ENCODE measurements around the gene MAG. TPM values are rescaled to one million over a fixed set of nuclear protein-coding genes. Genes with fewer than 3 reads are reported as not detected.

The MAG gene, protein sequence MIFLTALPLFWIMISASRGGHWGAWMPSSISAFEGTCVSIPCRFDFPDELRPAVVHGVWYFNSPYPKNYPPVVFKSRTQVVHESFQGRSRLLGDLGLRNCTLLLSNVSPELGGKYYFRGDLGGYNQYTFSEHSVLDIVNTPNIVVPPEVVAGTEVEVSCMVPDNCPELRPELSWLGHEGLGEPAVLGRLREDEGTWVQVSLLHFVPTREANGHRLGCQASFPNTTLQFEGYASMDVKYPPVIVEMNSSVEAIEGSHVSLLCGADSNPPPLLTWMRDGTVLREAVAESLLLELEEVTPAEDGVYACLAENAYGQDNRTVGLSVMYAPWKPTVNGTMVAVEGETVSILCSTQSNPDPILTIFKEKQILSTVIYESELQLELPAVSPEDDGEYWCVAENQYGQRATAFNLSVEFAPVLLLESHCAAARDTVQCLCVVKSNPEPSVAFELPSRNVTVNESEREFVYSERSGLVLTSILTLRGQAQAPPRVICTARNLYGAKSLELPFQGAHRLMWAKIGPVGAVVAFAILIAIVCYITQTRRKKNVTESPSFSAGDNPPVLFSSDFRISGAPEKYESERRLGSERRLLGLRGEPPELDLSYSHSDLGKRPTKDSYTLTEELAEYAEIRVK
- total RNA-seq (2016; rRNA removed; fragmentation: Illumina TruSeq; extraction: Trizol), result 0.80 and 1.3 TPM in 2 replicates
- 0.26 and 0.71 TPM in 2 replicates for total RNA-seq (2016; cell fraction: cytosol; rRNA removed; fragmentation: Illumina TruSeq; extraction: Trizol; ENCODE audit: low read depth)
- 0.56 and 0.87 TPM in 2 replicates for total RNA-seq (2016; cell fraction: insoluble cytoplasmic fraction; rRNA removed; fragmentation: Illumina TruSeq; extraction: Trizol)
- 0.59 and 1.5 TPM in 2 replicates for total RNA-seq (2016; cell fraction: membrane; rRNA removed; fragmentation: Illumina TruSeq; extraction: Trizol)
- total RNA-seq (2016; cell fraction: nucleus; rRNA removed; fragmentation: Illumina TruSeq; extraction: Trizol), result 1.6 and 2.6 TPM in 2 replicates
- polyA plus RNA-seq (2011; rRNA removed), result 0.17 and 0.20 TPM in 2 replicates
- 0.13 and 0.27 TPM in 2 replicates for polyA plus RNA-seq (2011; cell fraction: cytosol; rRNA removed)
- 0.40 and 0.93 TPM in 2 replicates for polyA plus RNA-seq (2011; cell fraction: nucleus; rRNA removed)
- not detected in 2 replicates for polyA plus RNA-seq (2012)
- 0.70 TPM in 2 replicates for polyA plus RNA-seq (2016; cell fraction: cytosol; fragmentation: Illumina TruSeq; extraction: Trizol; ENCODE audit: low read depth)
- 0.38 and 1.3 TPM in 2 replicates for polyA plus RNA-seq (2016; cell fraction: insoluble cytoplasmic fraction; fragmentation: Illumina TruSeq; extraction: Trizol; ENCODE audit: low read depth)
- polyA plus RNA-seq (2016; cell fraction: membrane; fragmentation: Illumina TruSeq; extraction: Trizol; ENCODE audit: low read depth), result 0.24 and 0.97 TPM in 2 replicates
- polyA plus RNA-seq (2016; cell fraction: nucleus; fragmentation: Illumina TruSeq; extraction: Trizol; ENCODE audit: insufficient read depth, low read depth), result 0.82 and 1.5 TPM in 2 replicates
- polyA minus RNA-seq (2011; rRNA and poly(A)+ RNA removed; ENCODE audit: low replicate concordance), result not detected in 2 replicates
- not detected in 2 replicates for polyA minus RNA-seq (2011; cell fraction: cytosol; rRNA and poly(A)+ RNA removed)
- polyA minus RNA-seq (2011; cell fraction: nucleus; rRNA and poly(A)+ RNA removed), result 0.64 and 0.75 TPM in 2 replicates
- percentile 18 among the genes with signal in this experiment for Bru-seq, nascent RNA
- BruChase-seq, experiment 1, labeled RNA remaining after a 6-hour chase, result percentile 17 among the genes with signal in this experiment
- BruChase-seq, experiment 2, labeled RNA remaining after a 2-hour chase, result percentile 18 among the genes with signal in this experiment
- long read RNA-seq, experiment 1, partial matches to known transcripts, result 2 of 2 reads
- long read RNA-seq, experiment 1, other reads (novel, unspliced or antisense), result 0 of 2 reads
- long read RNA-seq, experiment 2, result 0 reads

DNA sequence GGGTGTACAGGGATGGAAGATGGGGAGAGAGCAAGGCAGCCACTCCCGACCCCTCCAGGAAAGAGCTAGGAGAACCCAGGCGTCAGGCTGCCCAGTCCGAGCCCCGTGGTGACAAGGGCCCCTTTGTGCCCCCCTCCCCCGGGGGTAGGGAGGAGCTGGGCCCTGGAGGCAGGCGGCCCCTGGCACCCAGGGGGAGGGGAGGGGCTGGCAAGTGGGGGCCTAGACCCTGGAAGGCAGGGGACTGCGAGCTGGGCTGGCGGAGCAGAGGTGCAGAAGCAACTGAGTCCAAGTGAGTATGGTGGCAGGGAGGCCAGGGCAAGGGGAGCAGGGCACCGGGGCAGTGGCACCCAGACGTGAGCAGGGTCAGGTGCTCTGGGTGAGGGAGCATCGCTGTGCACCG, at the start of gene MAG:
MAG (plus strand) TSS at position 246 of the 400 bp plus-strand sequence. CDS start 3,248 bp downstream, outside the sequence.
- peaks cover 6 to 46% of the 10 kb centered on the region in 2 experiments for H3K27me3 ChIP-seq (ENCODE audit: control insufficient read depth in 1 of 2, insufficient read depth in 2 of 2, low read length in 2 of 2)
- in situ Hi-C loops (cut with HindIII; ENCODE audit: extremely low pct_ligation_motif_present, low pct_unique_long_range_greater_than_20kb), result no loop called here
- TF ChIP-seq, protein P1, sequence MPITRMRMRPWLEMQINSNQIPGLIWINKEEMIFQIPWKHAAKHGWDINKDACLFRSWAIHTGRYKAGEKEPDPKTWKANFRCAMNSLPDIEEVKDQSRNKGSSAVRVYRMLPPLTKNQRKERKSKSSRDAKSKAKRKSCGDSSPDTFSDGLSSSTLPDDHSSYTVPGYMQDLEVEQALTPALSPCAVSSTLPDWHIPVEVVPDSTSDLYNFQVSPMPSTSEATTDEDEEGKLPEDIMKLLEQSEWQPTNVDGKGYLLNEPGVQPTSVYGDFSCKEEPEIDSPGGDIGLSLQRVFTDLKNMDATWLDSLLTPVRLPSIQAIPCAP (CRISPR knock-in tag; IDR thresholded peaks at IDR 0.05; ENCODE audit: low read depth), result no peak
- TF ChIP-seq, protein P2, sequence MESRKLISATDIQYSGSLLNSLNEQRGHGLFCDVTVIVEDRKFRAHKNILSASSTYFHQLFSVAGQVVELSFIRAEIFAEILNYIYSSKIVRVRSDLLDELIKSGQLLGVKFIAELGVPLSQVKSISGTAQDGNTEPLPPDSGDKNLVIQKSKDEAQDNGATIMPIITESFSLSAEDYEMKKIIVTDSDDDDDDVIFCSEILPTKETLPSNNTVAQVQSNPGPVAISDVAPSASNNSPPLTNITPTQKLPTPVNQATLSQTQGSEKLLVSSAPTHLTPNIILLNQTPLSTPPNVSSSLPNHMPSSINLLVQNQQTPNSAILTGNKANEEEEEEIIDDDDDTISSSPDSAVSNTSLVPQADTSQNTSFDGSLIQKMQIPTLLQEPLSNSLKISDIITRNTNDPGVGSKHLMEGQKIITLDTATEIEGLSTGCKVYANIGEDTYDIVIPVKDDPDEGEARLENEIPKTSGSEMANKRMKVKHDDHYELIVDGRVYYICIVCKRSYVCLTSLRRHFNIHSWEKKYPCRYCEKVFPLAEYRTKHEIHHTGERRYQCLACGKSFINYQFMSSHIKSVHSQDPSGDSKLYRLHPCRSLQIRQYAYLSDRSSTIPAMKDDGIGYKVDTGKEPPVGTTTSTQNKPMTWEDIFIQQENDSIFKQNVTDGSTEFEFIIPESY (CRISPR knock-in tag; IDR thresholded peaks at IDR 0.05), result no peak
- no peak for TF ChIP-seq ZNF468 (CRISPR knock-in tag; IDR thresholded peaks at IDR 0.05)
- TF ChIP-seq, protein P3, sequence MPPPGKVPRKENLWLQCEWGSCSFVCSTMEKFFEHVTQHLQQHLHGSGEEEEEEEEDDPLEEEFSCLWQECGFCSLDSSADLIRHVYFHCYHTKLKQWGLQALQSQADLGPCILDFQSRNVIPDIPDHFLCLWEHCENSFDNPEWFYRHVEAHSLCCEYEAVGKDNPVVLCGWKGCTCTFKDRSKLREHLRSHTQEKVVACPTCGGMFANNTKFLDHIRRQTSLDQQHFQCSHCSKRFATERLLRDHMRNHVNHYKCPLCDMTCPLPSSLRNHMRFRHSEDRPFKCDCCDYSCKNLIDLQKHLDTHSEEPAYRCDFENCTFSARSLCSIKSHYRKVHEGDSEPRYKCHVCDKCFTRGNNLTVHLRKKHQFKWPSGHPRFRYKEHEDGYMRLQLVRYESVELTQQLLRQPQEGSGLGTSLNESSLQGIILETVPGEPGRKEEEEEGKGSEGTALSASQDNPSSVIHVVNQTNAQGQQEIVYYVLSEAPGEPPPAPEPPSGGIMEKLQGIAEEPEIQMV (CRISPR knock-in tag; IDR thresholded peaks at IDR 0.05; ENCODE audit: low read depth), result no peak
- no peak for TF ChIP-seq ZNF546 (CRISPR knock-in tag; conservative IDR thresholded peaks at IDR 0.05)
- no peak for TF ChIP-seq ZNF136 (CRISPR knock-in tag; IDR thresholded peaks at IDR 0.05; ENCODE audit: low read depth)
- no peak for TF ChIP-seq NFYB (CRISPR knock-in tag; IDR thresholded peaks at IDR 0.05)
- TF ChIP-seq, protein P4, sequence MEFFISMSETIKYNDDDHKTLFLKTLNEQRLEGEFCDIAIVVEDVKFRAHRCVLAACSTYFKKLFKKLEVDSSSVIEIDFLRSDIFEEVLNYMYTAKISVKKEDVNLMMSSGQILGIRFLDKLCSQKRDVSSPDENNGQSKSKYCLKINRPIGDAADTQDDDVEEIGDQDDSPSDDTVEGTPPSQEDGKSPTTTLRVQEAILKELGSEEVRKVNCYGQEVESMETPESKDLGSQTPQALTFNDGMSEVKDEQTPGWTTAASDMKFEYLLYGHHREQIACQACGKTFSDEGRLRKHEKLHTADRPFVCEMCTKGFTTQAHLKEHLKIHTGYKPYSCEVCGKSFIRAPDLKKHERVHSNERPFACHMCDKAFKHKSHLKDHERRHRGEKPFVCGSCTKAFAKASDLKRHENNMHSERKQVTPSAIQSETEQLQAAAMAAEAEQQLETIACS (CRISPR knock-in tag; IDR thresholded peaks at IDR 0.05), result no peak

More for the DNA sequence above, at the start of gene MAG:
- FAIRE-seq, result no peak
- no peaks in the 10 kb centered on the region for H3K36me3 ChIP-seq (replicated peaks in 1 of 2; ENCODE audit: control insufficient read depth in 1 of 2, insufficient read depth in 2 of 2, low read length in 2 of 2)
- intact Hi-C loops (cut with micrococcal nuclease; ENCODE audit: unreplicated experiment), result no loop called here
- no TSS peak for BruUV-seq (replicated peaks)
- peak within 1 kb of the TSS; percentile 25; the same call in 1 of the 2 replicates for H3K4me2 ChIP-seq (ENCODE audit: low read depth, low read length)
- H3K79me2 ChIP-seq (ENCODE audit: insufficient read depth, low read length), result no peaks in the 10 kb centered on the region
- no peak within 1 kb of the TSS for H3K9ac ChIP-seq (ENCODE audit: insufficient read depth, low read depth, low read length)
- POLR2A ChIA-PET, result interaction anchor here (2.3 kb wide), 1 partner anchor 11 kb away, joined by 9 read pairs; no protein-coding TSS in a partner anchor
- no peaks in the 10 kb centered on the region for H3K9me3 ChIP-seq (ENCODE audit: low read length)
- H3K4me1 ChIP-seq (ENCODE audit: insufficient read depth, low read length), result peaks cover 66% of the 10 kb centered on the region
- no peaks in the 10 kb centered on the region for H4K20me1 ChIP-seq (ENCODE audit: insufficient read depth, low read length)
- WGBS (ENCODE audit: low lambda C conversion rate), result 33% methylated on average over 9 of the region's 12 CpGs
- DNase-seq (ENCODE audit: low spot score), result no peak
- no peak for ATAC-seq
- no peak within 1 kb of the TSS for H3K27ac ChIP-seq (ENCODE audit: extremely low read length, insufficient read depth, low read length)
- H3K4me3 ChIP-seq (replicated peaks in 1 of 3; ENCODE audit: insufficient read depth in 1 of 3, low read depth in 2 of 3, low read length in 3 of 3), result no peak within 1 kb of the TSS
- CTCF ChIA-PET (ENCODE audit: low intra/inter-chr PET ratio, low total read pairs), result no interaction called here
- no peak within 1 kb of the TSS for H2AFZ ChIP-seq (ENCODE audit: low read length)
